Measurements from ENCODE around the gene GNPTAB.

GNPTAB gene

GRCh38 chr12:101783150-101783549, 47.6 kb downstream of the GNPTAB start:
- H3K4me3 ChIP-seq (ENCODE audit: low read depth, low read length) = no peak overlapping the region
- no peak for TF ChIP-seq CTCF (IDR thresholded peaks at IDR 0.05; ENCODE audit: low read depth, low read length)

GRCh38 chr12:101782273-101782731, 48.5 kb downstream of the GNPTAB start:
- Histone ChIP-seq H3K36me3 (no peaks in the 10 kb centered on the region), H3K27me3 (ENCODE audit: insufficient read depth, low read depth, severe bottlenecking) (no peaks in the 10 kb centered on the region), H3K9me3 (ENCODE audit: severe bottlenecking) (no peaks in the 10 kb centered on the region), H3K4me3 (ENCODE audit: low read depth, low read length) (no peak overlapping the region), H3K27ac (no peak overlapping the region)
- TF ChIP-seq CTCF (IDR thresholded peaks at IDR 0.05; ENCODE audit: low read depth, low read length) = no peak
- no peak for DNase-seq

More at GRCh38 chr12:101783150-101783549, 47.6 kb downstream of the GNPTAB start:
- DNase-seq = no peak
- H3K36me3 ChIP-seq = no peaks in the 10 kb centered on the region
- no peak overlapping the region for H3K27ac ChIP-seq
- no peaks in the 10 kb centered on the region for H3K27me3 ChIP-seq (ENCODE audit: insufficient read depth, low read depth, severe bottlenecking)
- no peaks in the 10 kb centered on the region for H3K9me3 ChIP-seq (ENCODE audit: severe bottlenecking)

- Histone ChIP-seq H3K27me3 (ENCODE audit: insufficient read depth, low read depth, severe bottlenecking) (no peaks in the 10 kb centered on the region), H3K36me3 (no peaks in the 10 kb centered on the region), H3K4me3 (ENCODE audit: low read depth, low read length) (no peak overlapping the region), H3K27ac (no peak overlapping the region), H3K9me3 (ENCODE audit: severe bottlenecking) (no peaks in the 10 kb centered on the region)
- no peak for TF ChIP-seq CTCF (IDR thresholded peaks at IDR 0.05; ENCODE audit: low read depth, low read length)
- DNase-seq = no peak
Measured at GRCh38 chr12:101781834-101782233, 48.9 kb downstream of the GNPTAB start.

GRCh38 chr12:101780599-101780998, 50.2 kb downstream of the GNPTAB start:
- TF ChIP-seq CTCF (IDR thresholded peaks at IDR 0.05; ENCODE audit: low read depth, low read length) = no peak
- Histone ChIP-seq H3K36me3 (no peaks in the 10 kb centered on the region), H3K9me3 (ENCODE audit: severe bottlenecking) (no peaks in the 10 kb centered on the region), H3K4me3 (ENCODE audit: low read depth, low read length) (no peak overlapping the region), H3K27ac (no peak overlapping the region), H3K27me3 (ENCODE audit: insufficient read depth, low read depth, severe bottlenecking) (no peaks in the 10 kb centered on the region)
- DNase-seq = no peak

- Histone ChIP-seq H3K27me3 (ENCODE audit: insufficient read depth, low read depth, severe bottlenecking) (no peaks in the 10 kb centered on the region), H3K27ac (no peak overlapping the region), H3K4me3 (ENCODE audit: low read depth, low read length) (no peak overlapping the region), H3K9me3 (ENCODE audit: severe bottlenecking) (no peaks in the 10 kb centered on the region), H3K36me3 (no peaks in the 10 kb centered on the region)
- TF ChIP-seq CTCF (IDR thresholded peaks at IDR 0.05; ENCODE audit: low read depth, low read length) = no peak
- no peak for DNase-seq
Measured at GRCh38 chr12:101779626-101780025, 51.1 kb downstream of the GNPTAB start.

GRCh38 chr12:101779200-101779599, 51.6 kb downstream of the GNPTAB start:
- TF ChIP-seq CTCF (IDR thresholded peaks at IDR 0.05; ENCODE audit: low read depth, low read length) = no peak

More at GRCh38 chr12:101779200-101779599, 51.6 kb downstream of the GNPTAB start:
- Histone ChIP-seq H3K36me3 (no peaks in the 10 kb centered on the region), H3K27ac (no peak overlapping the region), H3K27me3 (ENCODE audit: insufficient read depth, low read depth, severe bottlenecking) (no peaks in the 10 kb centered on the region), H3K9me3 (ENCODE audit: severe bottlenecking) (no peaks in the 10 kb centered on the region), H3K4me3 (ENCODE audit: low read depth, low read length) (no peak overlapping the region)
- no peak for DNase-seq

Data from WERI-Rb-1 (cell line).